Caco-2 (cell line): Measurements from ENCODE around the gene P2RY6. TPM values are rescaled to one million over a fixed set of nuclear protein-coding genes. Genes with fewer than 3 reads are reported as not detected.
A peak's percentile ranks its signal among the peaks of the same experiment; 100 is the strongest.

ENCODE experiments used
- BruUV-seq: library from RNA; stranded (reverse); fragments of 400-500 nt; replicated peaks from 2 replicates; lab custom pipeline; 2021; lab: Mats Ljungman, UMichigan
- CTCF ChIA-PET: fragments of 300-600 bp; sonication (Branson Sonifier 250); formaldehyde crosslinking; loops from one replicate; lab custom pipeline; 2022; ENCODE audit warnings: antibody characterized with exemption; lab: Charles Lee
- POLR2A ChIA-PET: fragments of 300-600 bp; sonication (Branson Sonifier 250); formaldehyde crosslinking; loops from one replicate; lab custom pipeline; 2022; ENCODE audit warnings: antibody characterized with exemption; lab: Charles Lee
- DNase-seq, 2 experiments: peaks; one replicate each; pipeline versions ENCODE4 v3.0.0 to v3.0.0-alpha.2; 2020 to 2022
- H3K27me3 ChIP-seq: replicated peaks from 2 replicates; pipeline ENCODE4 v1.6.0; 2011; ENCODE audit warnings: low read length; ENCODE audit not compliant: control insufficient read depth, insufficient read depth
- H3K36me3 ChIP-seq: 2 replicates; pipeline ENCODE4 v1.5.1; 2011; ENCODE audit warnings: low read length; ENCODE audit not compliant: control insufficient read depth, insufficient read depth
- H3K4me1 ChIP-seq: fragments of 250-450 bp; sonication (Bioruptor Pico); 2 replicates; pipeline ENCODE4 v1.5.1; 2020; ENCODE audit warnings: mild to moderate bottlenecking
- H3K4me3 ChIP-seq: 2 replicates; pipeline ENCODE4 v1.5.1; 2011; ENCODE audit warnings: low read depth, mild to moderate bottlenecking, control low read depth, low read length
- H3K9me3 ChIP-seq: fragments of 250-450 bp; sonication (Bioruptor Pico); 2 replicates; pipeline ENCODE4 v1.5.1; 2020; ENCODE audit warnings: mild to moderate bottlenecking, moderate library complexity
- H3K27ac Mint-ChIP-seq: one replicate; pipeline ENCODE4 v1.8.0; 2022; ENCODE audit warnings: mixed read lengths; ENCODE audit not compliant: unreplicated experiment
- H3K27me3 Mint-ChIP-seq: one replicate; pipeline ENCODE4 v1.8.0; 2022; ENCODE audit warnings: mixed read lengths; ENCODE audit not compliant: insufficient read depth, unreplicated experiment
- H3K36me3 Mint-ChIP-seq: one replicate; pipeline ENCODE4 v1.8.0; 2022; ENCODE audit warnings: mild to moderate bottlenecking, mixed read lengths; ENCODE audit not compliant: insufficient read depth, unreplicated experiment
- H3K4me1 Mint-ChIP-seq: one replicate; pipeline ENCODE4 v1.8.0; 2022; ENCODE audit warnings: low read depth, mixed read lengths; ENCODE audit not compliant: unreplicated experiment
- H3K4me3 Mint-ChIP-seq: one replicate; pipeline ENCODE4 v1.8.0; 2022; ENCODE audit warnings: mild to moderate bottlenecking, moderate library complexity, mixed read lengths; ENCODE audit not compliant: unreplicated experiment
- H3K9me3 Mint-ChIP-seq: one replicate; pipeline ENCODE4 v1.8.0; 2022; ENCODE audit warnings: mixed read lengths; ENCODE audit not compliant: unreplicated experiment
- CTCF ChIP-seq, 2 experiments: fragments of 200-600 bp in 1 of 2; IDR thresholded peaks; 1 replicate in 1 of 2; 2 replicates in 1 of 2; pipeline versions ENCODE4 v1.5.1 to v1.8.0; 2011 to 2022; ENCODE audit warnings: antibody characterized with exemption in 1 of 2, control low read depth in 1 of 2, inconsistent platforms in 1 of 2, low read depth in 1 of 2, low read length in 1 of 2, mild to moderate bottlenecking in 1 of 2, moderate library complexity in 1 of 2; ENCODE audit not compliant: insufficient read depth in 1 of 2, severe bottlenecking in 1 of 2, unreplicated experiment in 1 of 2
- intact Hi-C: fragments of 100-400 bp; cut with micrococcal nuclease; formaldehyde crosslinking; loops from one replicate; pipeline ENCODE4 v1.10.0; 2022; ENCODE audit not compliant: unreplicated experiment
- total RNA-seq: library from RNA; stranded (reverse); gene quantifications from 2 replicates; pipeline ENCODE4 v1.2.3, GENCODE V29; 2022

P2RY6 gene
- total RNA-seq, 1 experiment from 2014 or later: 55.7 TPM

GRCh38 chr11:73237471-73238290 lies 34.5 kb upstream of the P2RY6 start:
- BruUV-seq: no TSS peak
- Histone ChIP-seq H3K4me3 (no peak overlapping the region), H3K4me1 (peaks cover 9% of the 10 kb centered on the region; the same call in 1 of the 2 replicates), H3K9me3 (no peaks in the 10 kb centered on the region), H3K36me3 (no peaks in the 10 kb centered on the region), H3K27me3 (no peaks in the 10 kb centered on the region)
- Mint-ChIP-seq H3K4me3 (no peak overlapping the region), H3K27me3 (no peaks in the 10 kb centered on the region), H3K36me3 (peaks cover 11% of the 10 kb centered on the region), H3K4me1 (peaks cover 7% of the 10 kb centered on the region), H3K27ac (no peak overlapping the region), H3K9me3 (no peaks in the 10 kb centered on the region)
- TF ChIP-seq CTCF (IDR thresholded peaks at IDR 0.05; ENCODE audit: insufficient read depth in 1 of 2, low read depth in 1 of 2, low read length in 1 of 2, severe bottlenecking in 1 of 2, unreplicated experiment in 1 of 2): no peak
- peak in 1 of 2 experiments; percentile 36 for DNase-seq
- ChIA-PET CTCF (interaction anchor here (0.7 to 2.7 kb wide), 22 partner anchors 7 to 388 kb away, joined by 3 to 41 read pairs (median 6); partner anchors contain the start of genes P2RY2 and P2RY6), POLR2A (no interaction called here)
- intact Hi-C loops: loop anchor here (1.0 kb wide), 3 partner anchors 9 to 406 kb away; no protein-coding TSS in a partner anchor

GRCh38 chr11:73239111-73239521 lies 33.0 kb upstream of the P2RY6 start:
- H3K4me3 ChIP-seq: no peak overlapping the region
- BruUV-seq: no TSS peak
- ChIA-PET CTCF (interaction anchor here (0.5 kb wide), 1 partner anchor 304 kb away, joined by 3 read pairs; no protein-coding TSS in a partner anchor), POLR2A (no interaction called here)
- TF ChIP-seq CTCF (IDR thresholded peaks at IDR 0.05; ENCODE audit: insufficient read depth in 1 of 2, low read depth in 1 of 2, low read length in 1 of 2, severe bottlenecking in 1 of 2, unreplicated experiment in 1 of 2): no peak
- no peaks in the 10 kb centered on the region for H3K9me3 ChIP-seq
- peak in 1 of 2 experiments; percentile 33 for DNase-seq
- Mint-ChIP-seq H3K36me3 (peaks cover 11% of the 10 kb centered on the region), H3K27me3 (no peaks in the 10 kb centered on the region), H3K9me3 (no peaks in the 10 kb centered on the region), H3K4me3 (no peak overlapping the region), H3K4me1 (peaks cover 7% of the 10 kb centered on the region), H3K27ac (no peak overlapping the region)
- H3K36me3 ChIP-seq: no peaks in the 10 kb centered on the region
- no peaks in the 10 kb centered on the region for H3K27me3 ChIP-seq
- intact Hi-C loops: no loop called here
- H3K4me1 ChIP-seq: peaks cover 16% of the 10 kb centered on the region; the same call in 1 of the 2 replicates

GRCh38 chr11:73239571-73240189 lies 32.5 kb upstream of the P2RY6 start:
- H3K9me3 ChIP-seq: no peaks in the 10 kb centered on the region
- CTCF ChIA-PET: interaction anchor here (0.5 to 0.7 kb wide), 2 partner anchors 13 to 304 kb away, joined by 3 read pairs; no protein-coding TSS in a partner anchor
- POLR2A ChIA-PET: no interaction called here
- intact Hi-C loops: no loop called here
- H3K4me3 ChIP-seq: no peak overlapping the region
- no TSS peak for BruUV-seq
- H3K36me3 ChIP-seq: no peaks in the 10 kb centered on the region
- H3K27me3 Mint-ChIP-seq: no peaks in the 10 kb centered on the region
- no peak overlapping the region for H3K27ac Mint-ChIP-seq
- DNase-seq: peak in 1 of 2 experiments; percentile 32
- H3K4me1 Mint-ChIP-seq: peaks cover 10% of the 10 kb centered on the region
- H3K9me3 Mint-ChIP-seq: no peaks in the 10 kb centered on the region
- TF ChIP-seq CTCF (IDR thresholded peaks at IDR 0.05; ENCODE audit: insufficient read depth in 1 of 2, low read depth in 1 of 2, low read length in 1 of 2, severe bottlenecking in 1 of 2, unreplicated experiment in 1 of 2): no peak
- H3K27me3 ChIP-seq: no peaks in the 10 kb centered on the region
- H3K4me1 ChIP-seq: peaks cover 16% of the 10 kb centered on the region; the same call in 1 of the 2 replicates
- H3K4me3 Mint-ChIP-seq: no peak overlapping the region
- H3K36me3 Mint-ChIP-seq: peaks cover 11% of the 10 kb centered on the region
